GM23338 (cell line): ENCODE results near the gene COA8. TPM values are rescaled to one million over a fixed set of nuclear protein-coding genes. Genes with fewer than 3 reads are reported as not detected.

Source experiments
- ATAC-seq: fragments of 200-7000 bp; cut with Tn5 transposase; 3 replicates; pipeline ENCODE4 v1.9.1; 2020
- DNase-seq: peaks from one replicate; pipeline ENCODE4 v3.0.0-alpha.2; 2015; ENCODE audit warnings: low spot score
- H2AFZ ChIP-seq: fragments of 200-600 bp; sonication (generic); 2 replicates; pipeline ENCODE4 v1.8.0; 2016; ENCODE audit warnings: antibody characterized with exemption, mild to moderate bottlenecking, moderate library complexity
- H3F3A ChIP-seq: fragments of 200-600 bp; sonication (generic); replicated peaks from 2 replicates; pipeline ENCODE4 v1.8.0; 2017; ENCODE audit warnings: antibody characterized with exemption, mixed run types, low read depth
- H3K27ac ChIP-seq: fragments of 200-600 bp; sonication (generic); 2 replicates; pipeline ENCODE4 v1.6.1; 2016; ENCODE audit warnings: low read depth
- H3K27me3 ChIP-seq: fragments of 200-600 bp; sonication (generic); 2 replicates; pipeline ENCODE4 v1.8.0; 2016; ENCODE audit warnings: mild to moderate bottlenecking, mixed run types, moderate library complexity; ENCODE audit not compliant: insufficient read depth
- H3K36me3 ChIP-seq: fragments of 200-600 bp; sonication (generic); 2 replicates; pipeline ENCODE4 v1.8.0; 2016; ENCODE audit warnings: mild to moderate bottlenecking; ENCODE audit not compliant: insufficient read depth
- H3K4me1 ChIP-seq: fragments of 200-600 bp; sonication (generic); 2 replicates; pipeline ENCODE4 v1.8.0; 2016; ENCODE audit warnings: mild to moderate bottlenecking, moderate library complexity; ENCODE audit not compliant: insufficient read depth
- H3K4me2 ChIP-seq: fragments of 200-600 bp; sonication (generic); 2 replicates; pipeline ENCODE4 v1.7.1; 2017; ENCODE audit warnings: mixed run types
- H3K4me3 ChIP-seq: fragments of 200-600 bp; sonication (generic); 2 replicates; pipeline ENCODE4 v1.6.1; 2016; ENCODE audit warnings: mixed run types
- H3K79me2 ChIP-seq: fragments of 200-600 bp; sonication (generic); replicated peaks from 2 replicates; pipeline ENCODE4 v1.8.0; 2017; ENCODE audit warnings: mild to moderate bottlenecking; ENCODE audit not compliant: insufficient read depth
- H3K9me2 ChIP-seq: fragments of 200-600 bp; sonication (generic); 2 replicates; pipeline ENCODE4 v1.8.0; 2017; ENCODE audit not compliant: insufficient read depth
- H4K20me1 ChIP-seq: fragments of 200-600 bp; sonication (generic); replicated peaks from 2 replicates; pipeline ENCODE4 v1.8.0; 2017; ENCODE audit warnings: mild to moderate bottlenecking; ENCODE audit not compliant: insufficient read depth
- H3K27ac Mint-ChIP-seq: 2 replicates; pipeline ENCODE4 v1.8.0; 2020; ENCODE audit warnings: inconsistent platforms, mild to moderate bottlenecking, moderate library complexity, mixed read lengths
- H3K27me3 Mint-ChIP-seq: 3 replicates; pipeline ENCODE4 v1.8.0; 2022; ENCODE audit warnings: low read depth, mild to moderate bottlenecking, moderate library complexity, mixed read lengths, inconsistent platforms; ENCODE audit not compliant: insufficient read depth, poor library complexity
- H3K36me3 Mint-ChIP-seq: 3 replicates; pipeline ENCODE4 v1.8.0; 2021; ENCODE audit warnings: low read depth, mild to moderate bottlenecking, inconsistent platforms, moderate library complexity, mixed read lengths
- H3K4me1 Mint-ChIP-seq: 3 replicates; pipeline ENCODE4 v1.8.0; 2020; ENCODE audit warnings: mild to moderate bottlenecking, inconsistent platforms, mixed read lengths
- H3K4me3 Mint-ChIP-seq: 3 replicates; pipeline ENCODE4 v1.8.0; 2021; ENCODE audit warnings: moderate library complexity, mild to moderate bottlenecking, inconsistent platforms, mixed read lengths
- H3K9me3 Mint-ChIP-seq: 3 replicates; pipeline ENCODE4 v1.8.0; 2020; ENCODE audit warnings: moderate library complexity, mild to moderate bottlenecking, inconsistent platforms, mixed read lengths
- CREB1 ChIP-seq: fragments of 250-450 bp; sonication (Bioruptor Pico); IDR thresholded peaks from 2 replicates; pipeline ENCODE4 v1.5.0; 2020; ENCODE audit warnings: low read depth, mild to moderate bottlenecking, moderate library complexity
- CTCF ChIP-seq, 2 experiments: fragments of 200-600 bp in 1 of 2; sonication (generic) in 1 of 2; conservative IDR thresholded peaks; 2 replicates each; pipeline versions ENCODE4 v1.5.1 to v1.6.1; 2016 to 2017; ENCODE audit warnings: antibody characterized with exemption in 2 of 2, low read depth in 2 of 2, mild to moderate bottlenecking in 2 of 2, moderate library complexity in 1 of 2
- ETS1 ChIP-seq: IDR thresholded peaks from 2 replicates; pipeline ENCODE4 v1.6.1; 2016; ENCODE audit warnings: antibody characterized with exemption
- EZH2 ChIP-seq: fragments of 200-600 bp; sonication (generic); IDR thresholded peaks from one replicate; pipeline ENCODE4 v1.8.0; 2017; ENCODE audit warnings: antibody characterized with exemption, mild to moderate bottlenecking, low read depth; ENCODE audit not compliant: unreplicated experiment
- EZH2phosphoT487 ChIP-seq: fragments of 200-600 bp; sonication (generic); IDR thresholded peaks from one replicate; pipeline ENCODE4 v1.8.1; 2018; ENCODE audit warnings: antibody characterized with exemption; ENCODE audit not compliant: unreplicated experiment
- NANOG ChIP-seq: IDR thresholded peaks from 2 replicates; pipeline ENCODE4 v1.6.1; 2016; ENCODE audit warnings: antibody characterized with exemption, borderline replicate concordance
- POLR2AphosphoS5 ChIP-seq: IDR thresholded peaks from 2 replicates; pipeline ENCODE4 v1.6.1; 2016; ENCODE audit warnings: antibody characterized with exemption, low read depth
- STAT1 ChIP-seq: IDR thresholded peaks from one replicate; pipeline ENCODE4 v1.6.1; 2016; ENCODE audit warnings: antibody characterized with exemption; ENCODE audit not compliant: unreplicated experiment
- ZNF331 ChIP-seq: fragments of 250-450 bp; sonication (Bioruptor Pico); IDR thresholded peaks from 2 replicates; pipeline ENCODE4 v1.5.0; 2020; ENCODE audit warnings: low read depth, mild to moderate bottlenecking, moderate library complexity
- polyA plus RNA-seq: library from polyadenylated mRNA; unstranded; fragments of >200 nt; fragmentation: Nextera tagmentation; extraction: Ambion mirVana; gene quantifications from 2 replicates; pipeline ENCODE4 v1.2.1, GENCODE V29; 2016
- total RNA-seq: library from RNA; depleted of rRNA; stranded (reverse); fragments of >200 nt; shearing (Covaris generic); gene quantifications from 2 replicates; pipeline ENCODE4 v1.2.3, GENCODE V29; 2014
- TF ChIP-seq, protein P1 (sequence below): IDR thresholded peaks from one replicate; pipeline ENCODE4 v1.6.1; 2018; ENCODE audit warnings: antibody characterized with exemption; ENCODE audit not compliant: unreplicated experiment
- TF ChIP-seq, protein P2 (sequence below): fragments of 250-450 bp; sonication (Bioruptor Pico); IDR thresholded peaks from 2 replicates; pipeline ENCODE4 v1.5.0; 2020; ENCODE audit warnings: mild to moderate bottlenecking, moderate library complexity

COA8 gene
- total and polyA plus RNA-seq, 2 experiments from 2014 or later: 61.3 to 130 TPM

- no peak for TF ChIP-seq CTCF (conservative IDR thresholded peaks at IDR 0.05; ENCODE audit: low read depth in 2 of 2)
- TF ChIP-seq, protein P1, sequence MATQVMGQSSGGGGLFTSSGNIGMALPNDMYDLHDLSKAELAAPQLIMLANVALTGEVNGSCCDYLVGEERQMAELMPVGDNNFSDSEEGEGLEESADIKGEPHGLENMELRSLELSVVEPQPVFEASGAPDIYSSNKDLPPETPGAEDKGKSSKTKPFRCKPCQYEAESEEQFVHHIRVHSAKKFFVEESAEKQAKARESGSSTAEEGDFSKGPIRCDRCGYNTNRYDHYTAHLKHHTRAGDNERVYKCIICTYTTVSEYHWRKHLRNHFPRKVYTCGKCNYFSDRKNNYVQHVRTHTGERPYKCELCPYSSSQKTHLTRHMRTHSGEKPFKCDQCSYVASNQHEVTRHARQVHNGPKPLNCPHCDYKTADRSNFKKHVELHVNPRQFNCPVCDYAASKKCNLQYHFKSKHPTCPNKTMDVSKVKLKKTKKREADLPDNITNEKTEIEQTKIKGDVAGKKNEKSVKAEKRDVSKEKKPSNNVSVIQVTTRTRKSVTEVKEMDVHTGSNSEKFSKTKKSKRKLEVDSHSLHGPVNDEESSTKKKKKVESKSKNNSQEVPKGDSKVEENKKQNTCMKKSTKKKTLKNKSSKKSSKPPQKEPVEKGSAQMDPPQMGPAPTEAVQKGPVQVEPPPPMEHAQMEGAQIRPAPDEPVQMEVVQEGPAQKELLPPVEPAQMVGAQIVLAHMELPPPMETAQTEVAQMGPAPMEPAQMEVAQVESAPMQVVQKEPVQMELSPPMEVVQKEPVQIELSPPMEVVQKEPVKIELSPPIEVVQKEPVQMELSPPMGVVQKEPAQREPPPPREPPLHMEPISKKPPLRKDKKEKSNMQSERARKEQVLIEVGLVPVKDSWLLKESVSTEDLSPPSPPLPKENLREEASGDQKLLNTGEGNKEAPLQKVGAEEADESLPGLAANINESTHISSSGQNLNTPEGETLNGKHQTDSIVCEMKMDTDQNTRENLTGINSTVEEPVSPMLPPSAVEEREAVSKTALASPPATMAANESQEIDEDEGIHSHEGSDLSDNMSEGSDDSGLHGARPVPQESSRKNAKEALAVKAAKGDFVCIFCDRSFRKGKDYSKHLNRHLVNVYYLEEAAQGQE: no peak
- TF ChIP-seq ETS1: no peak
- TF ChIP-seq NANOG: no peak
- TF ChIP-seq POLR2AphosphoS5: no peak
- no peak for TF ChIP-seq EZH2
- TF ChIP-seq STAT1: no peak
Measured at GRCh38 chr14:103594265-103594664, 31.5 kb downstream of the COA8 start (continued).

DNA sequence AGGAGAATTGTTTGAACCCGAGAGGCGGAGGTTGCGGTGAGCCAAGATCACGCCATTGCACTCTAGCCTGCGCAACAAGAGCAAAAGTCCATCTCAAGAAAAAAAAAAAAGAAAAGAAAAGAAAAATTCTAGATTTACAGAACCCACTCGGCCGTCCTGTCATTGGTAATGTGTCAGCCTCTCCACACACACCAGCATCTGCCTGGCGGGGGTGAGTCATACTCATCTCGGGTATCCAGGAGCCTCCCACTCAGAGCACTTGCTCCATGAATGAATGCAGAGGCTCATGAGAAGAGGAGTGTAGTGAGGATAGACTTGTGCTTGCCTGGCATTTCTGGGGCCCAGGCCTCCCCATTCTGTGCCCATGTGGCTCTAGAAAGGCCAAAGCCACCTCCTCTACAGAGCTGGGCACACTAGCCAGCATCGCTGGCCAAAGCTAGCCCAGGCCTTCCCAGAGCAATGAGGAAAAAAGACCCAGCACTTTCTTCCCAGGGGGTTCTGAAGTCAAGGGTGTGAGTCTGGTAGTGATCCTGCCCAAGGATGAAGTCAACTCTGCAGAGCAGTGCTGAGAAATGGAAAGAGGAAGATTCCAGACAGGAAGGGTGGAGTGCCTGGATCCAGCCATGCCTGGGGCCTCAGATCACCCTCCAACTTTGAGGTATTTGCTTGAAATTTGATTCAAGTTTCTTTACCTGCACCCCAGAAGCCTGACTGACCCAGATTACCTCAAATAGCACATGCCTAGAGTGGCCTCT is 35.0 kb downstream of the COA8 start:
- Histone ChIP-seq H3K36me3 (no peaks in the 10 kb centered on the region), H3F3A (peaks cover 7% of the 10 kb centered on the region; the same call in 1 of the 2 replicates), H2AFZ (no peak overlapping the region), H3K4me3 (no peak overlapping the region), H3K27me3 (no peaks in the 10 kb centered on the region), H4K20me1 (no peaks in the 10 kb centered on the region), H3K4me2 (no peak overlapping the region), H3K9me2 (no peaks in the 10 kb centered on the region), H3K4me1 (no peaks in the 10 kb centered on the region; the same call in 1 of the 2 replicates), H3K27ac (peak overlapping the region; percentile 55; the same call in 1 of the 2 replicates), H3K79me2 (no peaks in the 10 kb centered on the region)
- Mint-ChIP-seq H3K4me3 (no peak overlapping the region), H3K4me1 (peaks cover 15% of the 10 kb centered on the region), H3K27ac (no peak overlapping the region), H3K36me3 (no peaks in the 10 kb centered on the region), H3K27me3 (peaks cover 4% of the 10 kb centered on the region), H3K9me3 (no peaks in the 10 kb centered on the region; the same call in 2 of the 3 replicates)
- no peak for ATAC-seq
- DNase-seq: no peak
- TF ChIP-seq POLR2AphosphoS5 (no peak), CREB1 (CRISPR knock-in tag) (no peak), ZNF331 (CRISPR knock-in tag) (no peak), EZH2phosphoT487 (no peak), STAT1 (no peak)
- TF ChIP-seq, protein P2, sequence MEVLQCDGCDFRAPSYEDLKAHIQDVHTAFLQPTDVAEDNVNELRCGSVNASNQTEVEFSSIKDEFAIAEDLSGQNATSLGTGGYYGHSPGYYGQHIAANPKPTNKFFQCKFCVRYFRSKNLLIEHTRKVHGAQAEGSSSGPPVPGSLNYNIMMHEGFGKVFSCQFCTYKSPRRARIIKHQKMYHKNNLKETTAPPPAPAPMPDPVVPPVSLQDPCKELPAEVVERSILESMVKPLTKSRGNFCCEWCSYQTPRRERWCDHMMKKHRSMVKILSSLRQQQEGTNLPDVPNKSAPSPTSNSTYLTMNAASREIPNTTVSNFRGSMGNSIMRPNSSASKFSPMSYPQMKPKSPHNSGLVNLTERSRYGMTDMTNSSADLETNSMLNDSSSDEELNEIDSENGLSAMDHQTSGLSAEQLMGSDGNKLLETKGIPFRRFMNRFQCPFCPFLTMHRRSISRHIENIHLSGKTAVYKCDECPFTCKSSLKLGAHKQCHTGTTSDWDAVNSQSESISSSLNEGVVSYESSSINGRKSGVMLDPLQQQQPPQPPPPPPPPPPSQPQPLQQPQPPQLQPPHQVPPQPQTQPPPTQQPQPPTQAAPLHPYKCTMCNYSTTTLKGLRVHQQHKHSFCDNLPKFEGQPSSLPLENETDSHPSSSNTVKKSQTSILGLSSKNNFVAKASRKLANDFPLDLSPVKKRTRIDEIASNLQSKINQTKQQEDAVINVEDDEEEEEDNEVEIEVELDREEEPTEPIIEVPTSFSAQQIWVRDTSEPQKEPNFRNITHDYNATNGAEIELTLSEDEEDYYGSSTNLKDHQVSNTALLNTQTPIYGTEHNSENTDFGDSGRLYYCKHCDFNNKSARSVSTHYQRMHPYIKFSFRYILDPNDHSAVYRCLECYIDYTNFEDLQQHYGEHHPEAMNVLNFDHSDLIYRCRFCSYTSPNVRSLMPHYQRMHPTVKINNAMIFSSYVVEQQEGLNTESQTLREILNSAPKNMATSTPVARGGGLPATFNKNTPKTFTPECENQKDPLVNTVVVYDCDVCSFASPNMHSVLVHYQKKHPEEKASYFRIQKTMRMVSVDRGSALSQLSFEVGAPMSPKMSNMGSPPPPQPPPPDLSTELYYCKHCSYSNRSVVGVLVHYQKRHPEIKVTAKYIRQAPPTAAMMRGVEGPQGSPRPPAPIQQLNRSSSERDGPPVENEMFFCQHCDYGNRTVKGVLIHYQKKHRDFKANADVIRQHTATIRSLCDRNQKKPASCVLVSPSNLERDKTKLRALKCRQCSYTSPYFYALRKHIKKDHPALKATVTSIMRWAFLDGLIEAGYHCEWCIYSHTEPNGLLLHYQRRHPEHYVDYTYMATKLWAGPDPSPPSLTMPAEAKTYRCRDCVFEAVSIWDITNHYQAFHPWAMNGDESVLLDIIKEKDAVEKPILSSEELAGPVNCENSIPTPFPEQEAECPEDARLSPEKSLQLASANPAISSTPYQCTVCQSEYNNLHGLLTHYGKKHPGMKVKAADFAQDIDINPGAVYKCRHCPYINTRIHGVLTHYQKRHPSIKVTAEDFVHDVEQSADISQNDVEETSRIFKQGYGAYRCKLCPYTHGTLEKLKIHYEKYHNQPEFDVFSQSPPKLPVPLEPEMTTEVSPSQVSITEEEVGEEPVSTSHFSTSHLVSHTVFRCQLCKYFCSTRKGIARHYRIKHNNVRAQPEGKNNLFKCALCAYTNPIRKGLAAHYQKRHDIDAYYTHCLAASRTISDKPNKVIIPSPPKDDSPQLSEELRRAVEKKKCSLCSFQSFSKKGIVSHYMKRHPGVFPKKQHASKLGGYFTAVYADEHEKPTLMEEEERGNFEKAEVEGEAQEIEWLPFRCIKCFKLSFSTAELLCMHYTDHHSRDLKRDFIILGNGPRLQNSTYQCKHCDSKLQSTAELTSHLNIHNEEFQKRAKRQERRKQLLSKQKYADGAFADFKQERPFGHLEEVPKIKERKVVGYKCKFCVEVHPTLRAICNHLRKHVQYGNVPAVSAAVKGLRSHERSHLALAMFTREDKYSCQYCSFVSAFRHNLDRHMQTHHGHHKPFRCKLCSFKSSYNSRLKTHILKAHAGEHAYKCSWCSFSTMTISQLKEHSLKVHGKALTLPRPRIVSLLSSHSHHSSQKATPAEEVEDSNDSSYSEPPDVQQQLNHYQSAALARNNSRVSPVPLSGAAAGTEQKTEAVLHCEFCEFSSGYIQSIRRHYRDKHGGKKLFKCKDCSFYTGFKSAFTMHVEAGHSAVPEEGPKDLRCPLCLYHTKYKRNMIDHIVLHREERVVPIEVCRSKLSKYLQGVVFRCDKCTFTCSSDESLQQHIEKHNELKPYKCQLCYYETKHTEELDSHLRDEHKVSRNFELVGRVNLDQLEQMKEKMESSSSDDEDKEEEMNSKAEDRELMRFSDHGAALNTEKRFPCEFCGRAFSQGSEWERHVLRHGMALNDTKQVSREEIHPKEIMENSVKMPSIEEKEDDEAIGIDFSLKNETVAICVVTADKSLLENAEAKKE (CRISPR knock-in tag): no peak
